ENCODE measurements around the gene TES.
"Not testable (repeated sequence)": the region's sequence is repeated elsewhere in the genome, so short reads cannot be mapped to it uniquely, and the experiment has no call there.

The TES gene

DNA sequence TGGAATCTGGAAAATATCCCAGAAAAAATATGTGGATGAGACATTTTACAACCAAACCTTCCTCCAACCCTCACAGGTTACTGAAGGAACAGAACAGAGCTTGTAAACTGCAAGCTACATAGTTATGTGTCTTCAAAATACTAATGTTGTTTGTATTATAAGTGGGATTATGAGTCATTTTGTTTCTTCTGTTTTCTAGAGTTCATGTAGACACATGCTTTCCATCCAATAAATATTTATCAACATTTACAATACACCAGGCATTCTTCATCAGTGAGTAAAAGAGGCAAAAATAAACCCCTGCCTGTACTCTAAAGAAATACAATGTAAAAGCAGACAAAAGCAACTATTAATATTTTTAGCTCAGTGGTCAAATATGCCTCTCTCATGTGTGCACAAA is 38.0 kb upstream of the TES start:
- H3K4me2 ChIP-seq (ENCODE audit: low read length) = no peak overlapping the region
- peaks cover 27% of the 10 kb centered on the region for H3K4me1 ChIP-seq (ENCODE audit: control insufficient read depth, insufficient read depth, low read length)
- H3K9ac ChIP-seq (ENCODE audit: low read depth, low read length) = no peak overlapping the region
- H3K4me3 ChIP-seq (ENCODE audit: low read length) = no peak overlapping the region
- H3K9me3 ChIP-seq (replicated peaks; ENCODE audit: low read length) = no peaks in the 10 kb centered on the region
- no peaks in the 10 kb centered on the region for H3K27me3 ChIP-seq (ENCODE audit: control insufficient read depth, insufficient read depth, low read length)
- no peaks in the 10 kb centered on the region for H3K36me3 ChIP-seq (ENCODE audit: insufficient read depth, low read length)

DNA sequence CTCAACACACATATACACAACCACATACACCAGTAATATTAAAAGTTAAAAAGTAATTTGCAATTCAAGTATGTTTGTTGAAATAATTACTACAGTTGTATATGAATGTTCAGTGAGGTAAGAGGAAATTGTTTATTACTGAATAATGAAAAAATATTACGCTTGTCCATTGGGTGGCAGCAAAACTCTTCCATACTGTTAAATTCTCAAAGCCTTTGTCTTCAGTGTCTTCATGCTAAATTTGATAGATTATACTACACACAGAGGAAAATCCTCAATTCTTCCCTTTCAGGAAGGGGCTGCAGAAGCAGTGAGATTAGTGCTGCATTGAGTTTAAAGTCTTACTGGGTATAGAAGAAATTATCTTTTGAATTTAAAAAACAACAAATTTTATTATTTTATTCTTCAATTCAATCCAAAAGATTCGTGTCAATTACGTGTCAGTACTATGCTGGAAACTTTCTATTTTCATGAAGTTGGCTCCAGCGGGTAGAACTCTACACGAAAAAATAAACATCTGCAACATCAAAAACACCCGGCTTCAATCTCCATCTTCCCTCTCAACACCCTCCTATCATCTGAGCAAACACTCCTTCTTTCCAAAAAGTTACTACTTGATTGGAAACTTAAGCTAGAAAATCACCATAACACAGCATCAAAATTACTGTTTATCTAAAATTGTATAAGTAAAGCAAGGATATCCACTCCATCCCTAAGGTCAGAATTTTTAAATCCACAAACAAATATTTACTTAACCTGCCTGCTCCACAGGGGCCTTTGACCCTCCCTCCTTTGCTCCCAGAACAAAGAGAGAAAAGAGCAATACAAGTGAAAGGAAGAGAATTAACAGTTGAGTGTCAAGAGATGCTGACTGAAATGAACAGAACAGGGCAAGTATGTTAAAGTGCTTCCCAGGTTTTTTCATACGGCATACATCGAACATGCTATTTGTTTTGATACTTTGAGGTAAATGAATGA is 37.0 kb upstream of the TES start:
- no peaks in the 10 kb centered on the region for H3K27me3 ChIP-seq (ENCODE audit: control insufficient read depth, insufficient read depth, low read length)
- no peak overlapping the region for H3K4me3 ChIP-seq (ENCODE audit: low read length)
- no peaks in the 10 kb centered on the region for H3K36me3 ChIP-seq (ENCODE audit: insufficient read depth, low read length)
- H3K9ac ChIP-seq (ENCODE audit: low read depth, low read length) = no peak overlapping the region
- H3K4me1 ChIP-seq (ENCODE audit: control insufficient read depth, insufficient read depth, low read length) = peaks cover 31% of the 10 kb centered on the region
- no peaks in the 10 kb centered on the region for H3K9me3 ChIP-seq (replicated peaks; ENCODE audit: low read length)
- H3K4me2 ChIP-seq (ENCODE audit: low read length) = no peak overlapping the region

DNA sequence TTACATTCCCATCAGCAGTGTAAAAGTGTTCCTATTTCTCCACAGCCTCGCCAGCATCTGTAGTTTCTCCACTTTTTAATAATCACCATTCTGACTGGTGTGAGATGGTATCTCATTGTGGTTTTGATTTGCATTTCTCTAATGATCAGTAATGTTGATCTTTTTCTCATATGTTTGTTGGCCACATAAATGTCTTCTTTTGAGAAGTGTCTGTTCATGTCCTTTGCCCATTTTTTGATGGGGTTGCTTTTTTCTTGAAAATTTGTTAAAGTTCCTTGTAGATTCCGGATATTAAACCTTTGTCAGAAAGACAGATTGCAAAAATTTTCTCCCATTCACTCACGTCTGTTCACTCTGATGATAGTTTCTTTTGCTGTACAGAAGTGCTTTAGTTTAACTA is 35.2 kb upstream of the TES start:
- H3K9me3 ChIP-seq (replicated peaks; ENCODE audit: low read length); H3K36me3 ChIP-seq (ENCODE audit: insufficient read depth, low read length); H3K4me2 ChIP-seq (ENCODE audit: low read length); H3K27me3 ChIP-seq (ENCODE audit: control insufficient read depth, insufficient read depth, low read length); H3K9ac ChIP-seq (ENCODE audit: low read depth, low read length); H3K4me3 ChIP-seq (ENCODE audit: low read length): not testable (repeated sequence)
- peaks cover 16% of the 10 kb centered on the region for H3K4me1 ChIP-seq (ENCODE audit: control insufficient read depth, insufficient read depth, low read length)

DNA sequence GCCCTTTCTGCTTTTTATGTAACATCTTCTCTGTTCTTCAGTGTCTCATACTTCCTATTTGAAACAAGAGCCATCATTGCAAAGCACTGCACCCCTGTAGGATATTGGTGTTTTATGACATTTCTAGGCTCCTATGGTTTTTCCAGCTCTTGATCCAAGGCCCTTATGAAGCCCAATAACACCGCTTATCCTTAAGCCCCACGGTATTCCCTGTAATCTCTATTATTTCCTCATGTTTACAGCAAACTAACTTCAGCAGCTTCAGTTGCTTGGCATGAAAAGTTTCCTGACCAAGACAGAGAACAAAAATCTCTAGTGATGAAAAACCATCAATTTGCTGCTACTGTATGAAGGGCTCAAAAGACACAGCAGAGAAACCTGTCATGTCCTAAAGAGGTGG is 34.1 kb upstream of the TES start:
- Histone ChIP-seq H3K4me1 (ENCODE audit: control insufficient read depth, insufficient read depth, low read length) (peaks cover 18% of the 10 kb centered on the region), H3K4me3 (ENCODE audit: low read length) (no peak overlapping the region), H3K4me2 (ENCODE audit: low read length) (peak overlapping the region; percentile 11), H3K36me3 (ENCODE audit: insufficient read depth, low read length) (no peaks in the 10 kb centered on the region), H3K9ac (ENCODE audit: low read depth, low read length) (peak overlapping the region; percentile 50), H3K9me3 (replicated peaks; ENCODE audit: low read length) (no peaks in the 10 kb centered on the region), H3K27me3 (ENCODE audit: control insufficient read depth, insufficient read depth, low read length) (no peaks in the 10 kb centered on the region)

DNA sequence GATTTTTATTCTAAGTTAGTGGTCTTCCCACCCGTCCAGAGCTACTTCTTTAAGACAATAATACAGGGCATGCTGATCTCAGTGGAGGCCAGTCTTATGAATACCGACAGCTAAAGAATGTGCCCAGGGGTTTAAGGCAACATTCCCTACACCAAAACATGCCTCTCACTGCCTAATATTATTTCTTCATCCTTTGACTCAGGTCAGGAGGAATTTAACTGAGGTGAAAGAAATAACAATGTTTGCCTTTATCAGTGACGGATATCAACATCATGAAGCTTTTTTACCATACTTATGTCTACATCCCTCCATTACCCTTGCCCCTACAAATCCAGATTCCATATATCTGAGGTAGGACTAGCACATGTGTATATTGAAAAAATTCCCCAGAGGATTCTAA is 33.3 kb upstream of the TES start:
- no peaks in the 10 kb centered on the region for H3K9me3 ChIP-seq (replicated peaks; ENCODE audit: low read length)
- no peak overlapping the region for H3K4me3 ChIP-seq (ENCODE audit: low read length)
- H3K9ac ChIP-seq (ENCODE audit: low read depth, low read length) = peak overlapping the region; percentile 50
- no peaks in the 10 kb centered on the region for H3K27me3 ChIP-seq (ENCODE audit: control insufficient read depth, insufficient read depth, low read length)
- H3K4me1 ChIP-seq (ENCODE audit: control insufficient read depth, insufficient read depth, low read length) = peaks cover 18% of the 10 kb centered on the region
- H3K36me3 ChIP-seq (ENCODE audit: insufficient read depth, low read length) = no peaks in the 10 kb centered on the region
- peak overlapping the region; percentile 22 for H3K4me2 ChIP-seq (ENCODE audit: low read length)

DNA sequence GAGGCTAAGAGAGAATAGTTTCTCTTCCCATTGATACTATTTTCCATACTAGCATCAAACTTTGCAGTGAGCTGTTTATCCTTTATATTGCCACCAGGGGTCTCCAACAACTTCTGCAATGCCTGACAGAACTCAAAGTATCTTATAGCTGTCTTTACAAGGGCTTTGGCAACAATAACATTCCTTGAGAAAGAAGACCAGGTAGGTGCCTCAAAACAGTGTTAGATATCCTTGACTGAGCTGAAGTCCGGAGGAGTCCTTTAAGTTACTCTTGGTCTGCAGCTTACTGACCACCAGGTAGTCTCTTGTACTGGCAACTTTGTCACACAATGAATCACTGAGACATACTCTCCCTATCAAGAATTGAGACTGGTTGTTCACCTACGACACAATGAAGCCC is 30.0 kb upstream of the TES start:
- H3K9ac ChIP-seq (ENCODE audit: low read depth, low read length) = no peak overlapping the region
- no peak overlapping the region for H3K4me3 ChIP-seq (ENCODE audit: low read length)
- H3K36me3 ChIP-seq (ENCODE audit: insufficient read depth, low read length) = no peaks in the 10 kb centered on the region
- no peak overlapping the region for H3K4me2 ChIP-seq (ENCODE audit: low read length)
- peaks cover 18% of the 10 kb centered on the region for H3K4me1 ChIP-seq (ENCODE audit: control insufficient read depth, insufficient read depth, low read length)
- no peaks in the 10 kb centered on the region for H3K27me3 ChIP-seq (ENCODE audit: control insufficient read depth, insufficient read depth, low read length)
- H3K9me3 ChIP-seq (replicated peaks; ENCODE audit: low read length) = no peaks in the 10 kb centered on the region

DNA sequence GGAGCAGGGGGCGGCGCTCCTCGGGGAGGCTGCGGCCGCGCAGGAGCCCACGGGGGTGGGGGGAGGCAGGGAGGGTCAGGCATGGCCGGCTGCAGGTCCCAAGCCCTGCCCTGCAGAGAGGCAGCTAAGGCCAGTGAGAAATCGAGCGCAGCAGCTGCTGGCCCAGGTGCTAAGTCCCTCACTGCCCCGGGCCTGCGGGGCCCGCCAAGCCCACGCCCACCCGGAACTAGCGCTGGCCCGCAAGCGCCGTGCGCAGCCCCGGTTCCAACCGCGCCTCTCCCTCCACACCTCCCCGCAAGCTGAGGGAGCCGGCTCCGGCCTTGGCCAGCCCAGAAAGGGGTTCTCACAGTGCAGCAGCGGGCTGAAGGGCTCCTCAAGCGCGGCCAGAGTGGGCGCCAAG is 28.3 kb upstream of the TES start:
- no peaks in the 10 kb centered on the region for H3K27me3 ChIP-seq (ENCODE audit: control insufficient read depth, insufficient read depth, low read length)
- peaks cover 9% of the 10 kb centered on the region for H3K4me1 ChIP-seq (ENCODE audit: control insufficient read depth, insufficient read depth, low read length)
- no peak overlapping the region for H3K4me2 ChIP-seq (ENCODE audit: low read length)
- H3K9ac ChIP-seq (ENCODE audit: low read depth, low read length) = no peak overlapping the region
- no peaks in the 10 kb centered on the region for H3K9me3 ChIP-seq (replicated peaks; ENCODE audit: low read length)
- no peak overlapping the region for H3K4me3 ChIP-seq (ENCODE audit: low read length)
- H3K36me3 ChIP-seq (ENCODE audit: insufficient read depth, low read length) = no peaks in the 10 kb centered on the region

DNA sequence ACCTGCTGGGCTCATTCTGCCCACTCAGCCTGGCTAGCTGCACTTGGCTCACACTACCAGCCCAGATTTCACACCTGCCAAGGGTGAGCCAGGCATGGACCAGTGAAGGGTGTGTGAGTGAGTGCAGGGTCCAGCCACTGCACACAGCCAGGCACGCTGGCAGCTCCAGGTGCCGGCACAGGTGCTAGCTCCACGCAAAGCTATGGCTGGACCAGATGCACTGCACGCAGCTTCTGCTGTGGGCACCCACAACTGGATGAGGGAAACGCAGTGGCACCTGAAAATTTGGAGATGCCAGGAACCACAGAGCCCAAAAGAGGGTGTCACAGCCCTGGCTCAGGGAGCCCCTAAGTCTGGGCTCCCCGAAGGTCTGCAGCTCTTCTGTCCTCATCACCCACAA is 24.9 kb upstream of the TES start:
- Histone ChIP-seq H3K9me3 (replicated peaks; ENCODE audit: low read length) (no peaks in the 10 kb centered on the region), H3K4me3 (ENCODE audit: low read length) (no peak overlapping the region)

DNA sequence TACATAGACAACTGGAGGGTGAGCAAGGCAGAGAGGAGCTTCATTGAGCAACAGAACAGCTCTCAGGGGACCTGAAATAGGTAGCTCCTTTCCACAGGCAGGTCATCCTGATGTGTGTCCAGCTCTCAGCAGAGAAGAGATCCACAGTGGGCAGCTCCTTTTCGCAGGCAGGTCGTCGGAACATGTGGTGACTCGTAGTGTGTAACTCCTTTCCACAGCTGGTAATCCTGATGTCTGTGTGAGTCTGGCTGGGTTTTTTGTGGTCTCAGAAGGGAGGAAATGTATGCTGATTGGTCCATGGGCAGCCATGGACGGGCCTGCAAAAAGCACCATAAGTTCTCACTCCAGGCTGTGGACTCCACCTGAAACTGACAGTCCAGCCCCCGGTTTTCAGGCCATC is 24.4 kb upstream of the TES start:
- no peaks in the 10 kb centered on the region for H3K36me3 ChIP-seq (ENCODE audit: insufficient read depth, low read length)
- no peaks in the 10 kb centered on the region for H3K9me3 ChIP-seq (replicated peaks; ENCODE audit: low read length)
- H3K27me3 ChIP-seq (ENCODE audit: control insufficient read depth, insufficient read depth, low read length) = no peaks in the 10 kb centered on the region
- no peaks in the 10 kb centered on the region for H3K4me1 ChIP-seq (ENCODE audit: control insufficient read depth, insufficient read depth, low read length)
- H3K9ac ChIP-seq (ENCODE audit: low read depth, low read length) = no peak overlapping the region
- no peak overlapping the region for H3K4me2 ChIP-seq (ENCODE audit: low read length)
- H3K4me3 ChIP-seq (ENCODE audit: low read length) = no peak overlapping the region

More for the DNA sequence above, 24.9 kb upstream of the TES start:
- Histone ChIP-seq H3K36me3 (ENCODE audit: insufficient read depth, low read length) (no peaks in the 10 kb centered on the region), H3K27me3 (ENCODE audit: control insufficient read depth, insufficient read depth, low read length) (no peaks in the 10 kb centered on the region), H3K4me1 (ENCODE audit: control insufficient read depth, insufficient read depth, low read length) (peaks cover under 1% of the 10 kb centered on the region), H3K4me2 (ENCODE audit: low read length) (no peak overlapping the region), H3K9ac (ENCODE audit: low read depth, low read length) (no peak overlapping the region)

DNA sequence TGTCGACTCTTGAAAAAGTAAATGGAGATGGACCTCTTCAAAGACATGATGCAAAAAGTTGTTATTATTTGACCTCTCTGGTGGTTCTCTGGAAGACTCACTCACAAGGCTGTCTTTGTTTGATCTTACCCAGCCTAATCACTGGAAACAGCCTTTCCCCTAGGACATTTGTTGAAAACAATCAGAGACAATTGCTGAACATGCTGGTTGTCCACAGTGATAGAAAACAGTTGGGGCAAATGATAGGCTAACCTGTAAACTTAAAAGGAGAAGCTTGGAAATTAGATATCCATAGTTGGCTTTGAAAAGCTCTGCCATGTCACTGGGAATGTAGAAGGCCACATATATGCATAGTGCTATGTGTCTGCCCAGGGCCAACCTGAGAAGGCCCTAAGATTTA is 22.9 kb upstream of the TES start:
- H3K9ac ChIP-seq (ENCODE audit: low read depth, low read length) = no peak overlapping the region
- no peaks in the 10 kb centered on the region for H3K27me3 ChIP-seq (ENCODE audit: control insufficient read depth, insufficient read depth, low read length)
- no peaks in the 10 kb centered on the region for H3K36me3 ChIP-seq (ENCODE audit: insufficient read depth, low read length)
- H3K9me3 ChIP-seq (replicated peaks; ENCODE audit: low read length) = no peaks in the 10 kb centered on the region
- H3K4me3 ChIP-seq (ENCODE audit: low read length) = no peak overlapping the region
- H3K4me1 ChIP-seq (ENCODE audit: control insufficient read depth, insufficient read depth, low read length) = no peaks in the 10 kb centered on the region
- H3K4me2 ChIP-seq (ENCODE audit: low read length) = no peak overlapping the region

DNA sequence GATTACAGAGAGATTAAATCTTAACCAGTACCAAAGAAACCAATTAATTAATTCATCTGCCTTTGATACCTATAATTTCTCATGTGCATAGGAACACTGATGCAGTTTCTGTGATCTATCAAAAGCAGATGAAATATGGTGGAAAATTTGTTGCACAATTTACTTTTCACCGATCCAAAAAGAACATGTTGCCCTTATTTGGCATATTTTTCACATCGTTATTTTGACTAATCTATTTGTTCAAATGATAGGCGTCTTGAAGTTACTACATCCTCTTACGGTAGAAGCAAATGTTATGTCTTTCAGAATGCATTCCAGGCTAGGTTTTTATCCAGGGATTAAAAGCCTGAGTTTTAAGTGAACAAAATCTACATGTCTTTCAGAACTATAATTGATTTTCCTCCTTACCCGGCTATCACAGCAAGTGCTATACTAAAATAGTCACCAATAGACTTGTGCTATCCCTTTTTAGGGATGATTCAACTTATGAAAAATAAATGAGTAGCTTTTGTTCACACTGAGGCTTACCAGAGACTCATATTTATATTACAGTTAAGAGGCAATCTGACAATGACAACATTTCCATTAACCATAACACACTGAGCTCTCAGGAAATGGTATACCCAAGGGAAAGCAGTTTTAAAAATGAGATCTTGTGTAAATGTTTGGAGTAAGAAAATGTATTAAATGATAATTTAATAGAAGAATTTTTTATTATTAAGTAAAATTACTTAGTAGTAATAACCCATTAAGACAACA is 16.8 kb upstream of the TES start:
- no peak overlapping the region for H3K4me3 ChIP-seq (ENCODE audit: low read length)
- H3K9me3 ChIP-seq (replicated peaks; ENCODE audit: low read length) = no peaks in the 10 kb centered on the region
- no peaks in the 10 kb centered on the region for H3K36me3 ChIP-seq (ENCODE audit: insufficient read depth, low read length)
- H3K27me3 ChIP-seq (ENCODE audit: control insufficient read depth, insufficient read depth, low read length) = no peaks in the 10 kb centered on the region
- no peak overlapping the region for H3K9ac ChIP-seq (ENCODE audit: low read depth, low read length)
- H3K4me2 ChIP-seq (ENCODE audit: low read length) = no peak overlapping the region
- peaks cover 6% of the 10 kb centered on the region for H3K4me1 ChIP-seq (ENCODE audit: control insufficient read depth, insufficient read depth, low read length)
